HG02852 (cell line): ENCODE measurements around the gene CCDC137.

Experiments
- ATAC-seq: cut with Tn5 transposase; IDR thresholded peaks from one replicate; pipeline ENCODE4 v1.9.1; 2021; ENCODE audit warnings: mild to moderate bottlenecking, moderate library complexity; ENCODE audit not compliant: unreplicated experiment

The CCDC137 gene

DNA sequence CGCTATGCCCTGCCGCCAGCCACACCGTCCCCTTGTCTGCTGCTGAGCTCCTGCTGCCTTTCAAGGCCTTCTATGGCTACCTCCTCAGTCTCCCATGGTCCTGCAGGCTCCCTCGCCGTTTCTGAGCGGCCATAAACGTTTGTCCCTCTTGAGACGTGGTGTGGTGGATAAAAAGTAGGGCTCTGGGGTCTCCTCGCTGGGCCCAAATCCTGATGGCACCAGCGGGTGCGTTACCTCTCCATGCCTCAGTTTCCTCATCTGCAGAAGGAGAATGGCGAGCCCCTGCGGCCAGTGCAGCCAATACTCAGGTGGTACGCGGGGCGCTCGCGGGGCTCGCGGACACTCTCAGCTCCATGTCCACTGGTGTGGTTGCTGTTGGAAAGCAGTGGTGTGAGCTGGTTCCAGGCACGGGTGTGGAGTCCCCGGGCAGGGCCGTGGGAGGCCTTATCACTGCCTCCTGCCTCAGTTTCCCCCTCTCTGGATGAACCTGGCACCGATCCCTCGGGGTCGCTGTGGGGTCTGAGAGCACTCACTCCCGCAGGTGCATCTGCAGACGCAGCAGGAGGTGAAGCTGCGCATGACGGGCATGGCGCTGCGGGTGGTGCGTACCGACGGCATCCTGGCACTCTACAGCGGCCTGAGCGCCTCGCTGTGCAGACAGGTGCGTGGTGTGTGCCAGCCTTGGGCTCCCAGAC is 48.0 kb downstream of the CCDC137 start:
- ATAC-seq = no peak

DNA sequence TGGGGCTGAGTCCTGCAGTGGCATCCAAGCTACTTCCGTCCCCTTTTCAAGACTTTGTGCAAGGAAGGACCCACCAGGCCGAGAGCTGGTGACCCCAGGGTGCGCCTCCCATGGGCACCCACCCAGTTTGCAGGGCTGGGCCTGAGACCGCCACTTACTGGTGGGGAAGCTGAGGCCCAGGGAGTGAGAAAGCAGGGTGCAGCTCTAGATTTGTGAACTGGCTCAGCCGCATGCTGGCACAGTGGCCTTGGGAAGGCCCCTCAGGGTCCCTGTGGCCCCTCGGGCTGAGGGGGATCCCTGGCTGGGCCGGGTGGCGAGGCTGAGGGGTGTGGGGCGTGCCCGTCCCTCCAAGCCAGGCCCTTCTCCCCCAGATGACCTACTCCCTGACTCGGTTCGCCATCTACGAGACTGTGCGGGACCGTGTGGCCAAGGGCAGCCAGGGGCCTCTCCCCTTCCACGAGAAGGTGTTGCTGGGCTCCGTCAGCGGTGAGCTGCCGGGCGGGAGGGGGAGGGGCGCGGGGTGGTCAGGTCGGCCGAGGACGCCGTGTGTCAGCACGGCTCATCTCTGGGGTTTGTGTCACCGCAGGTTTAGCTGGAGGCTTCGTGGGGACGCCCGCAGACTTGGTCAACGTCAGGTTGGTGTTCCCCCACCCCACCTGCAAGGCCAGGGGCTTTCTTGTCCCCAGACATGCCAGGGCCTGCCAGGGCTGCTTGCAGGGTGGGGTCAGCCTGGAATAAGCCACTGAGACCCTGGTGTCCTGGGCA is 48.8 kb downstream of the CCDC137 start:
- ATAC-seq = no peak

- no peak for ATAC-seq
These were observed 49.5 kb downstream of the CCDC137 start for GRCh38 chr17:81715872-81716673.

GRCh38 chr17:81716674-81716996 is 50.1 kb downstream of the CCDC137 start:
- ATAC-seq = no peak

DNA sequence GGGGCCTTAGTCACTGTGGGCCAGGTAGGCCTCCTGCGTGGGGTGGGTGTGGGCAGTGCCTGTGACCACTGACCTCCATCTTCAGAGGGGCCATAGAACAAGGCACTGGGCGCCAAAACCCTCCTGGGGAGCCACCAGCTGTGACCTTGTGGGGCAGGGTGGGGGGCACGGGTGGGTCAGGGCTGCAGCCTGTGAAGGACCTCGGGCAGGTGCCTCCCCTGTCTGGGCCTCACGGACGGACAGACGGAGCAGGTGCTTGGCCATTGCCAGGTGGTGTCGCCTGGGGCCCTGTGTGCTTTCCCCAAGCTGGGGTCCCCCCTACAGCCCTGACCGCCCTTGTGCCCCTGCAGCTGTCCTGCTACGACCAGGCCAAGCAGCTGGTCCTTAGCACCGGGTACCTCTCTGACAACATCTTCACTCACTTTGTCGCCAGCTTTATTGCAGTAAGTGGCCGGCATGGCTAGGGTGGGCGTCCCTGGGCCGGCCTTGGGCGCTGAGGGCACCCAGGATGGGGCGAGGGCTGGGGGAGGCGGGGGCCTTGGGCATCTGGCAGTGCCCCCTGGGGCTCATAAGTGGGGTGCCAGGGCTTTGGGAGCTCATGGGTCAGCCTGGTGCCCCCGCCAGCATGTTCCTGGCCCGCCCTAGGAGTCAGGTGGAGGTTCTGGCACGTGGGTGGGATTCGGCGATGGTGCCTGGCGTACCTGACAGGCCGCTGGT is 50.7 kb downstream of the CCDC137 start:
- no peak for ATAC-seq

DNA sequence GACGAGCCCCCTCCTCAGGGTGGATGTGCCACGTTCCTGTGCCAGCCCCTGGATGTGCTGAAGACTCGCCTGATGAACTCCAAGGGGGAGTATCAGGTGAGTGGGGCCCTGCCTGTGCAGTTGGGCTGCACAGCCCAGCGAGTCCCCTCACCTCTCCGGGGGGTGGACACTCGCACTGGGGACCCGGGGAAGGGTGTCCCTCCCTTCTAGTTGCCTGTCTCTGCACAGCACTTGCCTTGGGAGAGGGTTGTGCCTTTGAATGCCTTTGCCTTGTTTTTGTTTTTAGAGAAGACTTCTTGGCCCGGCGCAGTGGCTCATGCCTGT is 51.2 kb downstream of the CCDC137 start:
- ATAC-seq = no peak

DNA sequence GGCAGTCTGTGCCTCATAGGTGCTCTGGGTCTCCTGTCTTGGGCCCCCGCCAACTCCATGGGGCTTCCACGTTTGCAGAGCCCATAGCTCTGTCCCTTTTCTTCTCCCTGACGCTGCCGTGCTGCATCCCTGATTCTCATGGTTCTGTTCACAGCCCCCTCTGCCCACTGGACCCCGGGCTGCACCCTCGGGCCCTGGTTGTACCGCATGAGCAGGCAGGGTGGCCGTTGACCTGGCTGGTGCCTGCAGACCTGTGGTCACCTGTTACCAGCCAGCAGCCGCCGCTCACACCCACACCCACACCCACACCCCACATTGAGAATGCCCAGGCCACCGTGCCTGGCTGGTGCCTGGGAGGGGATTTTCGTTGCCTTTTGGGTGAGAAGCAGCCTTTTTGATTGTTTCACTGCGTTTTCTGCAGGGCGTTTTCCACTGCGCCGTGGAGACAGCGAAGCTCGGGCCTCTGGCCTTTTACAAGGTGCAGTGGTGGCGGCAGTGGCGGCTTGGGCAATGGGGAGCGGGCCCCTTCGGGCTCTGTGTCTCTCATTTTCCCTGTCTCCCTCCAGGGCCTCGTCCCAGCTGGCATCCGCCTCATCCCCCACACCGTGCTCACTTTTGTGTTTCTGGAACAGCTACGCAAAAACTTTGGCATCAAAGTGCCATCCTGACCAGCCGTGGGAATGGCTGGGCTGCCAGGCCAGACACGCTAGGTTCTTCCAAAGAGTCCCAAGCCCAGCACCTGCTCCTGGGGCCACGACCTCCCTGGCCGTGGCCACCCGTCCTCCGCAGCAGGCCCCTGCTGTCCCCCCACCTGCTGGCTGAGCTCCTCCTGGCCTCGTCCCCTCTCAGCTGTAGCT is 53.1 kb downstream of the CCDC137 start:
- no peak for ATAC-seq

DNA sequence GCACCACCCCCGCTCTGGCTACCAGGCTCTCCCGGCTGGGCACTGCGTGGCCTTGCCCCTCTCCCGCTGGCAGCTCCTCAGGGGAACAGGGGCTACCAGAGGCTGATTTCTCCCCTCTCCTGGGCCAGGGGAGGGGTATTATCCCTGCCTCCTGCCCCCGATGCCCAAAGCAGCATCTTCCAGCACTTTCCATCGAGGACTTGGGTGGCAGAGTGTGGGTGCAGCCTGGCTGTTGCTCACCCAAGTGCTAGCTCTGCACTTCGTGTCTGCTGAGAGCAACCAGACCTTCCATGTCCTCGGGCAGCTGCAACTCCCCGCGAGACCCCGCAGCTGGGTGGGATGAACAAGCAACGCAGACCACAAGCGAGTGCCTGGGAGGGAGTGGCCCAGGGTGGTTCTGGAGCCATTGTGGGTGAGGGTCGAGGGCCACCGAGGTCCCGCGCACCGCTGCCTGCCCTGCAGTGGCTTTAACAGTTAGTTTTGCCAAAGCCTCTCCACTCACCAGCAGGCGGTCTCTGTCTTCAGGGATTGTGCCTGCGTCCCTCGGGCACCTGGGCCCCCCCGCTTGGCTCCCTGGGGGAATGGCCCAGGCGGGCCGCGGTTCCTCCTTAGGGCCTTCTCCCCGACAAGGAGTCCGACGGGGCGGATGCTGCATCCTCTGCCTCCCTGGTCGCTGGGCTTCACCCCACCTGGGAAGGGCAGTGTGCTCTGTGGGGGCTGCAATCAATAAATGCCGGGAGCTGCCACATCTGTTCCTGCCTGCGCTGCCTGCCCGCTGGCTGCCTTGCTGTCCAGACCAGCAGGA is 53.9 kb downstream of the CCDC137 start:
- no peak for ATAC-seq

GRCh38 chr17:81722184-81723120 is 55.9 kb downstream of the CCDC137 start:
- no peak for ATAC-seq
